Omental fat pad (tissue), 4 donors: ENCODE results near the gene ATXN1L. TPM values are rescaled to one million over a fixed set of nuclear protein-coding genes. Genes with fewer than 3 reads are reported as not detected.
A peak's percentile ranks its signal among the peaks of the same experiment; 100 is the strongest.

Experiments
- ATAC-seq: fragments of 150-250 bp; one replicate; pipeline ENCODE4 v1.9.1; 2016; ENCODE audit warnings: mild to moderate bottlenecking, moderate library complexity; ENCODE audit not compliant: low FRiP score
- DNase-seq: peaks from one replicate; pipeline ENCODE4 v3.0.0-alpha.2; 2019; ENCODE audit warnings: low spot score
- CTCF ChIP-seq, 3 donors: fragments of 450-650 bp; IDR thresholded peaks; one replicate each; pipeline ENCODE4 v1.5.1; 2016 to 2017; ENCODE audit warnings: antibody characterized with exemption in 3 of 3, mild to moderate bottlenecking in 3 of 3, moderate library complexity in 2 of 3
- total RNA-seq, 4 donors: library from RNA; depleted of rRNA; stranded (reverse); fragments of >200 nt; gene quantifications; one replicate each; pipeline ENCODE4 v1.1.0, GENCODE V29; 2016

Gene ATXN1L
- total RNA-seq, 4 donors from 2014 or later, result 30.6 to 43.1 (median 37.0) TPM

GRCh38 chr16:71894921-71895678 is 49.3 kb downstream of the ATXN1L start, which contains the start of gene IST1:
Gene IST1, plus strand, starts transcription at chr16:71895531. Its CDS starts 20,110 bp downstream, at chr16:71915641.
- TF ChIP-seq CTCF (IDR thresholded peaks at IDR 0.05), result no peak
- DNase-seq (peak; percentile 92), ATAC-seq (peak; percentile 98)

GRCh38 chr16:71895679-71896365 is 50.0 kb downstream of the ATXN1L start:
- peak; percentile 53 for ATAC-seq
- DNase-seq, result no peak
- no peak for TF ChIP-seq CTCF (IDR thresholded peaks at IDR 0.05)

DNA sequence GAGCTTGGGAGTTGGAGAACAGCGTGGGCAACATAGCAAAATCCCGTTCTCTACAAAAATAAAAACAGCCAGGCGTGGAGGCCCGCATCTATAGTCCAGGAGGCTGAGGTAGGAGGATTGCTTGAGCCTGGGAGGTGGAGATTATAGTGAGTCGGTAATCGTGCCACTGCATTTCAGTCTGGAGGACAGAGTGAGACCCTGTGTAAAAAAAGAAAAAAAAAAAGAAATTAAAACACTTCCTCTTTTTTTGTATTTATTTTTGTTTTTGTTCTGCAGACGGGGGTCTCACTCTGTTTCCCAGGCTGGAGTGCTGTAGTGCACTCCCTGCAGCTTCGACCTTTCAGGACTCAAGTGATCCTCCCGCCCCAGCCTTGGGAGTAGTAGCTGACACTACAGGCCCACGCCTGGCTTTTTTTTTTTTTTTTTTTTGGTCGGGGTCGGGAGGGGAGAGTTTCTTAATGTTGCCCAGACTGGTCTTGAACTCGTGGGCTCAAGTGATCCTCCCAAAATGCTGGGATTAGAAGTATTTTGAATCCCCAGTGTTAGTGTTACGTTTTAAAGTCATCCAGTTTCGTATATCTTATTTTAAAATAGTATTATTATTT is 51.1 kb downstream of the ATXN1L start:
- no peak for TF ChIP-seq CTCF (IDR thresholded peaks at IDR 0.05)
- ATAC-seq, result no peak
- DNase-seq, result no peak

DNA sequence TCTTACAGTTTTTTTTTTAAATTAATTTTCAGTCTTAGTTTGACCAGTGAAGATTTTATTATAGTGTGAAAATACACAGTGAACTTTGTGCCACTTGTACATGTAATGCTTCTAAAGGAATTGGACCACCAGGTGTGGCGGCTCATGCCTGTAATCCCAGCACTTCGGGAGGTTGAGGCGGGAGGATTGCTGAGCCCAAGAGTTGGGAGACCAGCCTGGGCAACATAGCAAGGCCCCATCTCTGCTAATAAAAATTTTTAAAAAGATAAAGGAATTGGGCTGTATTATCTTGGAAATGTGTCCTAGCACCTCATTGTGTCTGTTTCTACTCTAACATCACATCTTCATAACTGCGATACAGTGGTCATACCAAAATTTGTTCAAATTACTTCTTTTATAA is 53.4 kb downstream of the ATXN1L start:
- no peak for TF ChIP-seq CTCF (IDR thresholded peaks at IDR 0.05)
- DNase-seq (no peak), ATAC-seq (no peak)

DNA sequence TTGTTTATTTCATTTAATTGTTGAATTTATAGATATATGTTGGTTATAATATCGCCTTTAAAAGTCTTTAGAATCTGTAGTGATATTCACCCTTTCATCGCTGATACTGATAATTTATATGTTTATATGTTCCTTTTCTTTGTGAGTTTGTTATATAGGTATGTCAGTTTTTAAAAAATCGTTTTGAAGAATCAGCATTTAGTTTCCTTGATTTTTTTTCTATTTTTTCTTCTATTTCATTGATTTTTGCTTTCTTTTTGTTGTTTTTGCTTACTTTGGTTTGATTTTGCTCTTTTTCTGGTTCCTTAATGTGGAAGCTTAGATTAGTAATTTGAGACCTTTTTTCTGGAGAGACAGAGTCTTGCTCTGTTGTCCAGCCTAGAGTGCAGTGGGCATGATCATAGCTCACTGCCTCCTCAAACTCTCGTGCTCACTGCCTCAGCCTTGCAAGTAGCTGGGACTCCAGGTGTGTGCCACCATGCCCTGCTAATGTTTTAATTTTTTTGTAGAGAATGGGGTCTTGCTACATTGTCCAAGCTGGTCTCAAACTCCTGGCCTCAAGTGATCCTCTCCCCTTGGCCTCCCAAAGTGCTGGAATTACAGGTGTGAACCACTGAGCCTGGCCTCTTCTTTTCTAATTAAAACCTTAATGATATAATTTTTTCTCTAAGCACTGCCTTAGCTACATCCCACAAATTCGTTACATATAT is 57.0 kb downstream of the ATXN1L start:
- DNase-seq (no peak), ATAC-seq (no peak)
- TF ChIP-seq CTCF (IDR thresholded peaks at IDR 0.05), result no peak

GRCh38 chr16:71903608-71904007 is 57.8 kb downstream of the ATXN1L start:
- no peak for ATAC-seq

More at GRCh38 chr16:71903608-71904007, 57.8 kb downstream of the ATXN1L start:
- DNase-seq, result no peak
- no peak for TF ChIP-seq CTCF (IDR thresholded peaks at IDR 0.05)
